Activated CD8-positive, alpha-beta memory T cell treated with anti-CD3 and anti-CD28 coated beads for 48 hours (primary cell): ENCODE data around the gene SNX9.
"Not testable (repeated sequence)": the region's sequence is repeated elsewhere in the genome, so short reads cannot be mapped to it uniquely, and the experiment has no call there.

Source experiments
- DNase-seq, 3 experiments: peaks; one replicate each; pipeline ENCODE4 v3.0.0-alpha.2; 2020; ENCODE audit warnings: low read depth in 2 of 3, low spot score in 2 of 3

The SNX9 gene

GRCh38 chr6:157853902-157854502 lies 31.0 kb downstream of the SNX9 start:
- no peak for DNase-seq

GRCh38 chr6:157855325-157855724 lies 32.3 kb downstream of the SNX9 start:
- DNase-seq: no peak

- not testable (repeated sequence) for DNase-seq
These were observed 32.8 kb downstream of the SNX9 start for GRCh38 chr6:157855804-157856203.

- DNase-seq: not testable (repeated sequence)
These were observed 35.6 kb downstream of the SNX9 start for GRCh38 chr6:157858664-157859063.

DNA sequence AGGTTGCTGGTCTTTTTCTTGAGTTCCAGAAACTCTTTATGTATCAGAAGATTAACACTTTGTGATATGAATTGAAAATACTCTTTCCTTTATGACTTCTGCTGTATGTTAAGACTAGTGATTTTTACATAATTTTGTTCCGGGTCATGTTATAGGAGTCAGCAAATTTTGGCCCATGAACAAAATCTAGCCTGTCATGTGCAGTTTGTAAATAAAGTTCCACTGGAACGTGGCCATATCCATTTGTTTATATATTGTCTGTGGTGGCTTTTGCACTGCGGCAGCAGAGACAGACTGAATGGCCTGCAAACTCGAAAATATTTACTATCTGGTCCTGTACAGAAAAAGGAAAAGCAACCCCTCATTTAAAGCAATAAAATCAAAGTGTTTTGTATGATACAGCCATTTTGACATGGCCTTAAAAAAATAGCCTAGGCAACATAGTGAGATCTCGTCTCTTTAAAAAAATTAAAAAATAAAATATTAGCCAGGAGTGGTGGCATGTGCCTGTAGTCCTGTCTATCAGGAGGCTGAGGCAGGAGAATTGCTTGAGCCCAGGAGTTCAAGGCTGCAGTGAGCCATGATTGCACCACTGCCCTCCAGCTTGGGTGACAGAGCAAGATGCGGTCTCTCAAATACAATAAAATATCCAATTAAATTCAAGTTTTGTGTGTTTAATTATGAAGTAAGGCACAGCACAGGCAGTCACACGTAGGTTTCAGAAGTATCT lies 36.9 kb downstream of the SNX9 start:
- no peak for DNase-seq

DNA sequence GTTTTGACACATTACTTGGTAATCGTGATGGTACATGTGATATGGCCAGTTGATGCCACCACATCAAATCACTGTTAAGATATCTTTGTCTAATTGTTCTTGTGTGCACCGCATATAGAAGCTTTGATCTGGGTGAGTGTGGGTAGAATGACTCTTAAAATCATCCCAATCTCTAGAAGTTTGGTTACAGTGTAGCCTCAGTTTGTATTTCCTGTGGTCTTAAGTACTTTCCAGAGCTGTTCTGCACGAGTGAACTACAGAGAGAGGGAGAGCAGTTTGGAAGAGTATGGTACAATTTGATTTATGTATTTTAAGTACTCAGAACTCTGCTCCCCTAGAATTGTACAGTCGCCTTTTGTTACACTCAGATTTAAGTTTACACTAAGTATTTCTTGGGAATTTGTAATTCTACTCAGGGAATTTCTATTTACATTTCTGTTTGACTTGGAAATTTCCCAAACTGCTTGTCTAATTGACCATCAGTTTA lies 37.5 kb downstream of the SNX9 start:
- no peak for DNase-seq

DNA sequence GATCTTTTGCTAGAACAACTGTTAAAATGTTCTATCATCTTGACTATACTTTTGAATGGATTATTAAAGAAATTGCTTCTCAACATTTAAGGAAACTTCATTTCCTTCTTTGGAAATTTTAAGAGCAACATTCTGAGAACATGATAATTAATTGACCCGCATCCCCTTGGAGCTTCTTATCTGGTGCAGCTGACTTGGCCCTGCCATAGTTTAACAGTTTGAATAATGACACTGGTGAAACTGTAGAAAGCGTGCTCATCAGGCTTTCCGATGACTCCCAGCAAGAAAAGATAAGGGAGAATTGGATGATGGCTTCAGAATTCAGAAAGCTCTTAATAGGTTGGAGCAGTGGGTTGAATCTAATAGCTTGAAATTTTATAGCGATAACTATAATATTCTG lies 38.1 kb downstream of the SNX9 start:
- DNase-seq: no peak

GRCh38 chr6:157861814-157862213 lies 38.8 kb downstream of the SNX9 start:
- DNase-seq: no peak

DNA sequence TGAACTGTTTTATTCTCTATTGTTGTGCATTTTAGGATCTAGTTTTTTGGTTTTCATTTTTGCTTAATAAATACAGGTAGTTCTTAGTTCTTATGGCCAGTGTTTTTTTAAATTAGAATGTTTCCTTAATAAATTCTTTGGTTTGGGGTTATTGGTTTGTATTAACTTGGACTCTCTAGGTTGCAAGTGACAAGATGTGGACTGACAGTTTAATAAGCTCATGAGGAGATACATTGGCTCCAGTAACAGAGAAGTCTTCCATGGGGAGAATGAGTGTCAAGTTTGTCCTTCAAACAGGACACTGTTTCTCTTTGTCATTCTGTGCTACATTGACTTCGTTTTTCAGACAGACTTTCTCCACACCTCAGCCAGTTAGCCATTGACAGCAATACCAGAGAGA lies 39.7 kb downstream of the SNX9 start:
- DNase-seq: no peak

DNA sequence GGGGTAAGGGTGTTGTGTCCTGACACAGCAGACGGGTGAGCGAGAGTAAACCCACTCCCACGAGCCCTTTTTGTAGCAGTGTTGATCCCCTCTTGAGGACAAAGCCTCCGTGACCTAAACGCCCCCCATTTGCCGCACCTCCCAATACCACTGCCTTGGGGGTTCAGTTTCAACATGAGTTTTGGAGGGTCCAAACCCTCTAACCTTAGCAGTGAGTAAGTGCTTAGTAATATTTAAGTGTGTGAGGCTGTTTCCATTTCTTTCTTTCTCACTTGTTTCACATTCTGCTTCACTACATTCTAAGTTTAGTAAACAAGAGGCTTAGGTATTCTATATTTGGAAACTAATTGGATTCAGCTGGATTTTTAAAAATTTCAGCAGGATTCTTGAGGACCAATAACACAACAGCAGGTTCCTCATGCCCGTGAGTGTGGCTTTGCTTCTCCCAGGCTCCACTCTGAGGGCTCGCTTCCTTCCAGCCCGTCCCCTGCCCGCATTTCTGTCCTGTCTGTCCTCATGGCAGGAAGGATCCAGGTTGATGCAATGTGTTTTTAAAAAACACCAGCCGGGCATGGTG lies 41.2 kb downstream of the SNX9 start:
- no peak for DNase-seq

- DNase-seq: no peak
These were observed 42.2 kb downstream of the SNX9 start for GRCh38 chr6:157865249-157865648.

DNA sequence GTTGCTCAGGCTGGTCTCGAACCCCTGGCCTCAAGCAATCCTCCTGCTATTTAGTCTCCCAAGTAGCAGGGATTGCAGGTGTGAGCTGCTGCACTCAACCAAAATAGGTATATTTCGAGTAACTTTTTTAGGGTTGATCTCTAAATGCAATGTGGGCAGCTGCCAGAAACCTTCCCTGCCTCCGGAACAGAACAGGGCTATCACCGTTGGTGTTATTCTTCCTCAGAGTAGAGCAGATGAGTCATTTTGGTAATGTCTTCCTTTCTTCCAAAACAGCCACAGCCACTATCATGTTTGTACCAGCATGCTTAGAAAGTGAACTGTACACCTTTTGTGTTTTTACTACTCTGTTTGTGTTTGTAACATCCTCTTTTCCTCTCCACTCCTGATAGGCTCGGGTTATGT lies 44.1 kb downstream of the SNX9 start:
- no peak for DNase-seq

GRCh38 chr6:157867981-157868380 lies 44.9 kb downstream of the SNX9 start:
- no peak for DNase-seq

DNA sequence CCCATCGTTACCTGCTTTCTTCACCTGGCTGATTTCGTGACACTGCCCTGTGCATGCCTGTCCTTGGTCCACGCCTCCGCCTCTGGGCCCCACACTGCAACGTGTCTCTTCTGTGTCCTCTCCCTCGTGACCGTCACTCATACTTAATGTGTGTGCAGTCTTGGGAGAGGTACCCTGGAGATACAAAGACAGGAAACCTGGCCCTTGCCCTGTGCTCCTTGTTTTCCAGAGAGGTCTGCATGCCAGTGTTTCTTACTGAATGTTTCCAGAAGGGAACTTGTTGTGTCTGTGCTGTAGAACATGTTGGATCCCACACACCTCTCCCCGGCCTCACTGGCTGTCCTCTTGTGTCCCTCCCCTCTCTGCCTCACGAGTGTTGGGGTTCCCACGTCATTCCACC lies 45.8 kb downstream of the SNX9 start:
- DNase-seq: no peak

DNA sequence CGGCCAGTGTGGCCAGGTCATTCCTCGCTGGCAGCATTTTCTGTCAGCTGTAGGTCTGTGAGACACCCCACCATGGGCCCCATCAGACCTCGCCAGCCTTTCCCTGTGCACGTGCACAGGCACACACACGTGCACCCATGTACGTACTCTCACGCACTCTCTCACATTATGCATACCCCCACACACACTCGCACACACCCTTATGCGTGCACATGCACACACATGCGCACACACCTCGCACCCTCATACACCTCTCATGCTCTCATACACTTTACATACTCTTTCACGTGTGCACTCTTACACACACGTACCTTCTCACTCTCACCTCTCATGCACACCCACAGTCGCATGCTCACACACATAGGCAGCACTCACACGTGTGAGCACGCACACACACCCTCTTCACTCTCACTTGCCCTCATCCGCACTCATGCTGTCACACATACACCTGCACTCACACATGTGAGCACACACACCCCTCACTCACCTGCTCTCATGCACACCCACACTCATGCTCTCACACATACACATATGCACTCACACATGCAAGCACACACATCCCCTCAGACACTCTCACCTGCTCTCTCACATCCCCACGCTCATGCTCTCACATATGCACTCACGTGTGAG lies 46.7 kb downstream of the SNX9 start:
- DNase-seq: no peak

GRCh38 chr6:157873735-157874344 lies 50.8 kb downstream of the SNX9 start:
- DNase-seq: peak; percentile 62 to 89 (median 78)

- DNase-seq: no peak
These were observed 54.1 kb downstream of the SNX9 start for GRCh38 chr6:157877149-157877548.

- DNase-seq: no peak
These were observed 54.8 kb downstream of the SNX9 start for GRCh38 chr6:157877573-157878438.

GRCh38 chr6:157879034-157879872 lies 56.2 kb downstream of the SNX9 start:
- DNase-seq: no peak

DNA sequence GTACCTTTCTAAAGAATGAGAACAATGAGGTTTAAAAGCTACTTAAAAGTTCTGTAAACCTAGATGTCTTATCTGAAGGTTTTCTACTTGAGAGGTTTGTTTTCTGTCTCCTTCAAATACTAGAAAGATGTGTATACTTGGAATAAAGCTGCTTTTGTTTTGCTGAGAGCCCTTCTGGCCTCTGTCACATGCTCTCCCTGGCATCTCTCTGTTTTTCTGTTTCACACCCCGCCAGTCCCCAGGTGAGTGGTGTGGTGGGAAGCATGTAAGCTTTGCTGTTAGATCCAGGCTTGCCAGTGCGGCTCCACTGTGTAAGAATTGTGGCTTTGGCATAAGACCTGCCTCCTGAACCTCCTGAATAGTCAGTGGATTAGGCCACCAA lies 56.8 kb downstream of the SNX9 start:
- DNase-seq: no peak
